ENCODE measurements around the gene FER. TPM values are rescaled to one million over a fixed set of nuclear protein-coding genes. Genes with fewer than 3 reads are reported as not detected.

The FER gene
- total and polyA plus RNA-seq, 9 of the 15 experiments (the other 6 are each of a cell fraction or from before 2014, with no cell fraction given): 6.7 to 18.2 (median 8.9) TPM

DNA sequence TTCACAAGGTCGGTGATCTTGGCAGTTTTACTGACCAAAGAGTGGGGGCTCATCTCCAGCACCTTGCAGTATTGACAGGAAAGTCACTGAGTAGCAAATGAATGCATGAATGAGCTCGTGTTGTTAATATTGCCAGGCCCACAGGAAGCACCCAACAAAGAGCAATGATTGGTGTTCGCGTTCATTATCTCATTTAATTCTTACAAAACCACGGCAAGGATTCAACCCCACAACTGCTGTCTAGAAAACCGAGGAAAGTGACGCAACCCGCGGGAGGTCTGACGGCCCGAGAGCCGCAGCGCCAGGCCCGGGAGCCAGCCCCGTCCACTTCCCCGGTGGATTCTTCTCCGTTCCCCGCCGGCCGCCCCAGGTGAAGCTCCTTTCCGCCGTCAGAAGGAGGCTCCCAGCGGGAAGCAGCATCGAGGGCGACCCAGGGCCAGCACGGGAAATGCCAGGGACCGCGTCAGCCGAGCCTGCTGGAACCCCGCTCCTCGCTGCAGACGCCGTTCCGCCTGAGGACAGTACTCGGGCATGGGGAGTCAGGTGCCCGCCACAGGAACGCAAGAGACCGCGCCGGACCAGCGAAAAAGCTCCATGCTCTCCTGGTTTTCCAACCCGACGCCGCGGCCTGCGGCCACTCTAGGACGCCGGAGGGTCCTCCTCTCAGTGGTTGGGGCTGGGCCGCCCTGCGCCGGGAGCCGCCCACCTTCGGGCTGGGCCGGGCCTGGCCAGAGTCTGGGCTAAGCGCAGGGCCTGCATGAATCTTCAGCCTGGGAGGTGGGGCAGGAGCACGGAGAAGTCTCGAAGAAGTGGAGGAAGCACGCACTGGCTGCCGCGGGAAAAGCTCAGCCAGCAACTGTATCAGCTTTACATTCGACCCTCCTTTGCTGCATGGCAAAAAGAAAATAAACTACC lies 19.8 kb upstream of the FER start (continued):
- TF ChIP-seq, protein P1, sequence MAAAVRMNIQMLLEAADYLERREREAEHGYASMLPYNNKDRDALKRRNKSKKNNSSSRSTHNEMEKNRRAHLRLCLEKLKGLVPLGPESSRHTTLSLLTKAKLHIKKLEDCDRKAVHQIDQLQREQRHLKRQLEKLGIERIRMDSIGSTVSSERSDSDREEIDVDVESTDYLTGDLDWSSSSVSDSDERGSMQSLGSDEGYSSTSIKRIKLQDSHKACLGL (CRISPR knock-in tag; IDR thresholded peaks at IDR 0.05; ENCODE audit: borderline replicate concordance, poor library complexity, severe bottlenecking): no peak
- TF ChIP-seq TEAD1 (CRISPR knock-in tag; IDR thresholded peaks at IDR 0.05) (peak in 1 of 2 experiments; percentile 79; a peak in 2 of 4 replicates), SNIP1 (IDR thresholded peaks at IDR 0.05; ENCODE audit: low read depth) (peak; percentile 85), NBN (IDR thresholded peaks at IDR 0.05; ENCODE audit: low read depth) (no peak; the same call in 1 of the 2 replicates), ARID1B (IDR thresholded peaks at IDR 0.05) (no peak), KDM5B (IDR thresholded peaks at IDR 0.05; ENCODE audit: insufficient replicate concordance, low read depth, low read length) (peak; percentile 84), MEF2A (IDR thresholded peaks at IDR 0.05; ENCODE audit: control insufficient read depth, low read depth, low read length) (no peak), ZNF79 (CRISPR knock-in tag; IDR thresholded peaks at IDR 0.05; ENCODE audit: low read depth) (no peak), TAF1 (IDR thresholded peaks at IDR 0.05; ENCODE audit: control insufficient read depth, extremely low read depth, insufficient read depth, low read length, severe bottlenecking) (peak; percentile 90), SMARCA4 (IDR thresholded peaks at IDR 0.05) (no peak), SMAD2 (IDR thresholded peaks at IDR 0.05; ENCODE audit: low read depth, low read length) (no peak), TCFL5 (CRISPR knock-in tag; conservative IDR thresholded peaks at IDR 0.05) (no peak), RBFOX2 (IDR thresholded peaks at IDR 0.05; ENCODE audit: low read depth, low read length) (peak; percentile 98), CBFB (CRISPR knock-in tag; IDR thresholded peaks at IDR 0.05) (peak; percentile 2; the same call in 1 of the 2 replicates), SAFB2 (IDR thresholded peaks at IDR 0.05; ENCODE audit: borderline replicate concordance, low read depth, low read length, severe bottlenecking) (no peak), TRIM24 (IDR thresholded peaks at IDR 0.05) (peak in 1 of 2 experiments; percentile 65; a peak in 1 of 4 replicates), ZNF324 (CRISPR knock-in tag; IDR thresholded peaks at IDR 0.05) (no peak)
- TF ChIP-seq, protein P2, sequence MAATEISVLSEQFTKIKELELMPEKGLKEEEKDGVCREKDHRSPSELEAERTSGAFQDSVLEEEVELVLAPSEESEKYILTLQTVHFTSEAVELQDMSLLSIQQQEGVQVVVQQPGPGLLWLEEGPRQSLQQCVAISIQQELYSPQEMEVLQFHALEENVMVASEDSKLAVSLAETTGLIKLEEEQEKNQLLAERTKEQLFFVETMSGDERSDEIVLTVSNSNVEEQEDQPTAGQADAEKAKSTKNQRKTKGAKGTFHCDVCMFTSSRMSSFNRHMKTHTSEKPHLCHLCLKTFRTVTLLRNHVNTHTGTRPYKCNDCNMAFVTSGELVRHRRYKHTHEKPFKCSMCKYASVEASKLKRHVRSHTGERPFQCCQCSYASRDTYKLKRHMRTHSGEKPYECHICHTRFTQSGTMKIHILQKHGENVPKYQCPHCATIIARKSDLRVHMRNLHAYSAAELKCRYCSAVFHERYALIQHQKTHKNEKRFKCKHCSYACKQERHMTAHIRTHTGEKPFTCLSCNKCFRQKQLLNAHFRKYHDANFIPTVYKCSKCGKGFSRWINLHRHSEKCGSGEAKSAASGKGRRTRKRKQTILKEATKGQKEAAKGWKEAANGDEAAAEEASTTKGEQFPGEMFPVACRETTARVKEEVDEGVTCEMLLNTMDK (IDR thresholded peaks at IDR 0.05; ENCODE audit: borderline replicate concordance, insufficient read depth, low read depth, low read length, poor library complexity, severe bottlenecking): no peak
- TF ChIP-seq, protein P3, sequence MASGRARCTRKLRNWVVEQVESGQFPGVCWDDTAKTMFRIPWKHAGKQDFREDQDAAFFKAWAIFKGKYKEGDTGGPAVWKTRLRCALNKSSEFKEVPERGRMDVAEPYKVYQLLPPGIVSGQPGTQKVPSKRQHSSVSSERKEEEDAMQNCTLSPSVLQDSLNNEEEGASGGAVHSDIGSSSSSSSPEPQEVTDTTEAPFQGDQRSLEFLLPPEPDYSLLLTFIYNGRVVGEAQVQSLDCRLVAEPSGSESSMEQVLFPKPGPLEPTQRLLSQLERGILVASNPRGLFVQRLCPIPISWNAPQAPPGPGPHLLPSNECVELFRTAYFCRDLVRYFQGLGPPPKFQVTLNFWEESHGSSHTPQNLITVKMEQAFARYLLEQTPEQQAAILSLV (tag; IDR thresholded peaks at IDR 0.05): no peak
- TF ChIP-seq, protein P4, sequence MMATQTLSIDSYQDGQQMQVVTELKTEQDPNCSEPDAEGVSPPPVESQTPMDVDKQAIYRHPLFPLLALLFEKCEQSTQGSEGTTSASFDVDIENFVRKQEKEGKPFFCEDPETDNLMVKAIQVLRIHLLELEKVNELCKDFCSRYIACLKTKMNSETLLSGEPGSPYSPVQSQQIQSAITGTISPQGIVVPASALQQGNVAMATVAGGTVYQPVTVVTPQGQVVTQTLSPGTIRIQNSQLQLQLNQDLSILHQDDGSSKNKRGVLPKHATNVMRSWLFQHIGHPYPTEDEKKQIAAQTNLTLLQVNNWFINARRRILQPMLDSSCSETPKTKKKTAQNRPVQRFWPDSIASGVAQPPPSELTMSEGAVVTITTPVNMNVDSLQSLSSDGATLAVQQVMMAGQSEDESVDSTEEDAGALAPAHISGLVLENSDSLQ (IDR thresholded peaks at IDR 0.05): 0 out of 2 replicates have a peak, but pooled peaks have one; percentile 3
